Thyroid gland (tissue), 4 donors: ENCODE results near the gene FRMD4A.

ENCODE experiments used
- POLR2A ChIP-seq, 2 donors: fragments of 450-650 bp; IDR thresholded peaks; one replicate each; pipeline ENCODE4 v1.6.1; 2017; ENCODE audit warnings: antibody characterized with exemption in 2 of 2, mild to moderate bottlenecking in 2 of 2, moderate library complexity in 1 of 2
- TF ChIP-seq, protein P1 (sequence below), 6 experiments: fragments of 200-600 bp in 3 of 6; fragments of 450-650 bp in 3 of 6; sonication (generic) in 3 of 6; IDR thresholded peaks; one replicate each; pipeline ENCODE4 v1.5.1; 2016 to 2019; ENCODE audit warnings: antibody characterized with exemption in 6 of 6, mild to moderate bottlenecking in 2 of 6, inconsistent platforms in 1 of 6, moderate library complexity in 1 of 6

- TF ChIP-seq, protein P1, sequence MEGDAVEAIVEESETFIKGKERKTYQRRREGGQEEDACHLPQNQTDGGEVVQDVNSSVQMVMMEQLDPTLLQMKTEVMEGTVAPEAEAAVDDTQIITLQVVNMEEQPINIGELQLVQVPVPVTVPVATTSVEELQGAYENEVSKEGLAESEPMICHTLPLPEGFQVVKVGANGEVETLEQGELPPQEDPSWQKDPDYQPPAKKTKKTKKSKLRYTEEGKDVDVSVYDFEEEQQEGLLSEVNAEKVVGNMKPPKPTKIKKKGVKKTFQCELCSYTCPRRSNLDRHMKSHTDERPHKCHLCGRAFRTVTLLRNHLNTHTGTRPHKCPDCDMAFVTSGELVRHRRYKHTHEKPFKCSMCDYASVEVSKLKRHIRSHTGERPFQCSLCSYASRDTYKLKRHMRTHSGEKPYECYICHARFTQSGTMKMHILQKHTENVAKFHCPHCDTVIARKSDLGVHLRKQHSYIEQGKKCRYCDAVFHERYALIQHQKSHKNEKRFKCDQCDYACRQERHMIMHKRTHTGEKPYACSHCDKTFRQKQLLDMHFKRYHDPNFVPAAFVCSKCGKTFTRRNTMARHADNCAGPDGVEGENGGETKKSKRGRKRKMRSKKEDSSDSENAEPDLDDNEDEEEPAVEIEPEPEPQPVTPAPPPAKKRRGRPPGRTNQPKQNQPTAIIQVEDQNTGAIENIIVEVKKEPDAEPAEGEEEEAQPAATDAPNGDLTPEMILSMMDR (IDR thresholded peaks at IDR 0.05), result no peak
- no peak for TF ChIP-seq POLR2A (IDR thresholded peaks at IDR 0.05)
Measured at GRCh38 chr10:13939391-13939790, 391.3 kb downstream of the FRMD4A start.
